Neural progenitor cell (in vitro differentiated cells): ENCODE measurements around the gene ZDBF2.

Experiments
- CTCF ChIP-seq: fragments of 200-600 bp; sonication (generic); IDR thresholded peaks from 2 replicates; pipeline ENCODE4 v1.5.1; 2017; ENCODE audit warnings: antibody characterized with exemption, mild to moderate bottlenecking
- EZH2 ChIP-seq: fragments of 200-600 bp; sonication (generic); IDR thresholded peaks from 2 replicates; pipeline ENCODE4 v1.6.1; 2017; ENCODE audit warnings: antibody characterized with exemption, mild to moderate bottlenecking, moderate library complexity

GRCh38 chr2:206323486-206323885, 49.0 kb downstream of the ZDBF2 start:
- no peak for TF ChIP-seq EZH2
- no peak for TF ChIP-seq CTCF
